Neural cell (in vitro differentiated cells): Measurements from ENCODE around the gene RAB6D.
"Not testable (repeated sequence)": the region's sequence is repeated elsewhere in the genome, so short reads cannot be mapped to it uniquely, and the experiment has no call there.

Source experiments
- EP300 ChIP-seq: fragments of 450-650 bp; conservative IDR thresholded peaks from 2 replicates; pipeline ENCODE4 v1.6.1; 2014; ENCODE audit warnings: antibody characterized with exemption, mild to moderate bottlenecking, moderate library complexity; ENCODE audit not compliant: poor library complexity, severe bottlenecking
- EZH2 ChIP-seq: fragments of 200-600, 300-800 bp; shearing (Covaris generic), sonication (generic); IDR thresholded peaks from 2 replicates; pipeline ENCODE4 v1.6.1; 2014; ENCODE audit warnings: antibody characterized with exemption, low read length, borderline replicate concordance, mild to moderate bottlenecking; ENCODE audit not compliant: insufficient read depth, poor library complexity, severe bottlenecking
- MXI1 ChIP-seq: fragments of 450-650 bp; conservative IDR thresholded peaks from 2 replicates; pipeline ENCODE4 v1.6.1; 2014; ENCODE audit warnings: antibody characterized with exemption, mild to moderate bottlenecking; ENCODE audit not compliant: poor library complexity, severe bottlenecking
- POLR2AphosphoS5 ChIP-seq: IDR thresholded peaks from 2 replicates; pipeline ENCODE4 v1.6.1; 2012
- RAD21 ChIP-seq: fragments of 450-650 bp; conservative IDR thresholded peaks from 2 replicates; pipeline ENCODE4 v1.6.1; 2014; ENCODE audit warnings: antibody characterized with exemption, mild to moderate bottlenecking, moderate library complexity
- SMC3 ChIP-seq: fragments of 450-650 bp; conservative IDR thresholded peaks from 2 replicates; pipeline ENCODE4 v1.6.1; 2014; ENCODE audit warnings: antibody characterized with exemption, mild to moderate bottlenecking, moderate library complexity; ENCODE audit not compliant: poor library complexity
- TAF1 ChIP-seq: IDR thresholded peaks from 2 replicates; pipeline ENCODE4 v1.6.1; 2012; ENCODE audit warnings: low read depth
- TF ChIP-seq, protein P1 (sequence below): fragments of 450-650 bp; IDR thresholded peaks from 2 replicates; pipeline ENCODE4 v1.5.1; 2014; ENCODE audit warnings: antibody characterized with exemption, mild to moderate bottlenecking, moderate library complexity; ENCODE audit not compliant: poor library complexity, severe bottlenecking
- TF ChIP-seq, protein P2 (sequence below): IDR thresholded peaks from 2 replicates; pipeline ENCODE4 v1.6.1; 2012; ENCODE audit warnings: borderline replicate concordance

DNA sequence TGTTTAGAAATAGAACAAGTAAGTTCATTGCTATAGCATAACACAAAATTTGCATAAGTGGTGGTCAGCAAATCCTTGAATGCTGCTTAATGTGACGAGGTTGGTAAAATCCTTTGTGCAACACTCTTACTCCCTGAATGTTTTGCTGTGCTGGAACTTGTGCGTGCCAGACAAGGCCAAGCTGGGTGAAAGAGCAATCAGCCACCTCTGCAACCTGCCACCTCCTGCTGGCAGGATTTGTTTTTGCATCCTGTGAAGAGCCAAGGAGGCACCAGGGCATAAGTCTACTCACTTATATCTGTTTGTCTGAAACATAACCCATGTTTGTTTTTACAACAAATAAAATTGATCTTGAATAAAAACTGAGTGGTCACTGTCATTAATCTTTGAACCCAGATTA is 53.0 kb downstream of the RAB6D start:
- TF ChIP-seq, protein P1, sequence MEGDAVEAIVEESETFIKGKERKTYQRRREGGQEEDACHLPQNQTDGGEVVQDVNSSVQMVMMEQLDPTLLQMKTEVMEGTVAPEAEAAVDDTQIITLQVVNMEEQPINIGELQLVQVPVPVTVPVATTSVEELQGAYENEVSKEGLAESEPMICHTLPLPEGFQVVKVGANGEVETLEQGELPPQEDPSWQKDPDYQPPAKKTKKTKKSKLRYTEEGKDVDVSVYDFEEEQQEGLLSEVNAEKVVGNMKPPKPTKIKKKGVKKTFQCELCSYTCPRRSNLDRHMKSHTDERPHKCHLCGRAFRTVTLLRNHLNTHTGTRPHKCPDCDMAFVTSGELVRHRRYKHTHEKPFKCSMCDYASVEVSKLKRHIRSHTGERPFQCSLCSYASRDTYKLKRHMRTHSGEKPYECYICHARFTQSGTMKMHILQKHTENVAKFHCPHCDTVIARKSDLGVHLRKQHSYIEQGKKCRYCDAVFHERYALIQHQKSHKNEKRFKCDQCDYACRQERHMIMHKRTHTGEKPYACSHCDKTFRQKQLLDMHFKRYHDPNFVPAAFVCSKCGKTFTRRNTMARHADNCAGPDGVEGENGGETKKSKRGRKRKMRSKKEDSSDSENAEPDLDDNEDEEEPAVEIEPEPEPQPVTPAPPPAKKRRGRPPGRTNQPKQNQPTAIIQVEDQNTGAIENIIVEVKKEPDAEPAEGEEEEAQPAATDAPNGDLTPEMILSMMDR: not testable (repeated sequence)
- TF ChIP-seq EZH2, POLR2AphosphoS5, TAF1, EP300, MXI1, RAD21, SMC3: not testable (repeated sequence)
- TF ChIP-seq, protein P2, sequence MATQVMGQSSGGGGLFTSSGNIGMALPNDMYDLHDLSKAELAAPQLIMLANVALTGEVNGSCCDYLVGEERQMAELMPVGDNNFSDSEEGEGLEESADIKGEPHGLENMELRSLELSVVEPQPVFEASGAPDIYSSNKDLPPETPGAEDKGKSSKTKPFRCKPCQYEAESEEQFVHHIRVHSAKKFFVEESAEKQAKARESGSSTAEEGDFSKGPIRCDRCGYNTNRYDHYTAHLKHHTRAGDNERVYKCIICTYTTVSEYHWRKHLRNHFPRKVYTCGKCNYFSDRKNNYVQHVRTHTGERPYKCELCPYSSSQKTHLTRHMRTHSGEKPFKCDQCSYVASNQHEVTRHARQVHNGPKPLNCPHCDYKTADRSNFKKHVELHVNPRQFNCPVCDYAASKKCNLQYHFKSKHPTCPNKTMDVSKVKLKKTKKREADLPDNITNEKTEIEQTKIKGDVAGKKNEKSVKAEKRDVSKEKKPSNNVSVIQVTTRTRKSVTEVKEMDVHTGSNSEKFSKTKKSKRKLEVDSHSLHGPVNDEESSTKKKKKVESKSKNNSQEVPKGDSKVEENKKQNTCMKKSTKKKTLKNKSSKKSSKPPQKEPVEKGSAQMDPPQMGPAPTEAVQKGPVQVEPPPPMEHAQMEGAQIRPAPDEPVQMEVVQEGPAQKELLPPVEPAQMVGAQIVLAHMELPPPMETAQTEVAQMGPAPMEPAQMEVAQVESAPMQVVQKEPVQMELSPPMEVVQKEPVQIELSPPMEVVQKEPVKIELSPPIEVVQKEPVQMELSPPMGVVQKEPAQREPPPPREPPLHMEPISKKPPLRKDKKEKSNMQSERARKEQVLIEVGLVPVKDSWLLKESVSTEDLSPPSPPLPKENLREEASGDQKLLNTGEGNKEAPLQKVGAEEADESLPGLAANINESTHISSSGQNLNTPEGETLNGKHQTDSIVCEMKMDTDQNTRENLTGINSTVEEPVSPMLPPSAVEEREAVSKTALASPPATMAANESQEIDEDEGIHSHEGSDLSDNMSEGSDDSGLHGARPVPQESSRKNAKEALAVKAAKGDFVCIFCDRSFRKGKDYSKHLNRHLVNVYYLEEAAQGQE: not testable (repeated sequence)
